GM10847 (cell line): ENCODE measurements around the gene VAMP8.
A peak's percentile ranks its signal among the peaks of the same experiment; 100 is the strongest.

ENCODE experiments used
- POLR2A ChIP-seq: IDR thresholded peaks from 2 replicates; pipeline ENCODE4 v1.6.1; 2011; ENCODE audit not compliant: insufficient read length; ENCODE audit errors: extremely low read depth

The VAMP8 gene

DNA sequence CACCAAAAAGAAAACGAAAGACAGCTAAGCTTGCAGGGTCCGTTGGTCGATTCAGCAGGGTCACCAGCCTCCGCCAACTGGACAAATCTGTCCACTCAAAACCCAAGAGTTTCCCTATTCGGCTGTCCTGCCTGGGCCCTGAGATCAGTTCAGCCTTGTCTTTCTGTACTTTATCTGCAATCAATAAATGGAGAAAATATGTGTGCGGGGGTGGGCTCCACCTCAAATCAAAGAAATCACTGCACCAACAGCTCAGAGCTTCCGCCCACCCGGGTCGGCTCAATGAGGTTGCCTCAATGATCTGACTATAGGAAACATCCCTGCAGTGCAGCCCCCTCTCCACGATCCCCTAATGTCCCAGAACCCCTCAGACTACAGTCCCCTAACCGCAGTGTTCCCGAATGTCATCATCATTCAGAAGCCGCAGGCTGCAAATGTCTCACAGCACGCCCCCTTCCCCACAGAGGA, 16.5 kb upstream of the VAMP8 start:
- no peak for TF ChIP-seq POLR2A

DNA sequence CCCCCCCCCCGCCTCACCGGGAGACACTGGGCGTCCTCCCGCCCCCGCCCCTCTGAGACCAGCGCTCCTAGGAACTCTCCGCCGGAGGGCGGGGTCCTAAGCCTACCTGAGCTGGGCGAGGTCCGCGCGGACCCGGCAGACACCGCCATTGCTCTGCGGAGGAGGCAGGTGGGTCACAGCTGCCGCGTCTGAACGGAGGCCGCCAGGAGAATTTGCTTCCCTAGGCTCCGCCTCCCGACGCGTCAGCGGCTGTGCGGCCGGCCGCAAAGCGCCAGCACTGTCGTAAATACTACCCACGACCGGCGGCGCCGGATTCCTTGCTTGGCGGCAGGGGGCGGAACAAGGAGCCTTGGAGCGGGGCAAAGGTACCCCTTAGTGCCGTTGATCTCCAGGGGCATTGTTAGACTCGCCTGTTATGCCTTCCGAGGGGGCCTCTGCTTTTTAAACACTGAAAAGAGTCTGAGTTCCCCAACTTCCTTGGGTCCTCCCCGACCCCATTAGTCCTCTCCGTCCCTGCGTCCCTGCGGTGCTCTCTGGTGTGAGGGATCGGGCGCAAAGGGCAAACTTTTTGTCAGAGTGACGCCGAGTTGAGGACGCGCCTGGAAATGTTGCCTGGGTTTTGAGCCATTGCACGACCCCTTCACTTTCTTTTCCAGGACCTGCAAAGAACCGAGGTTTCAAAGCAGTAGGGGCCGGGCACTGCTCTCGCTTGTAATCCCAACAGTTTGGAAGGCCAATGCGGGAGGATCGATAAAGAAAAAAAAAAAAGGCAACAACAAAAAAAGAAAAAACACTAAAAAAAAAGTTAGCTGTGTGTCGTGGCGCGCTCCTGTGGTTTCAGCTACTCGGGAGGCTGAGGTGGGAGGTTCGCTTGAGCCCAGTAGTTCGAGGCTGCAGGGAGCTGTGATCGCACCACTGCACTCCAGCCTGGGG, 15.8 kb upstream of the VAMP8 start, which contains the start of gene GGCX:
GGCX (minus strand) TSS at position 214 of the 933 bp plus-strand sequence; CDS start at position 149, 65 bp downstream.
- TF ChIP-seq POLR2A: peak; percentile 92

DNA sequence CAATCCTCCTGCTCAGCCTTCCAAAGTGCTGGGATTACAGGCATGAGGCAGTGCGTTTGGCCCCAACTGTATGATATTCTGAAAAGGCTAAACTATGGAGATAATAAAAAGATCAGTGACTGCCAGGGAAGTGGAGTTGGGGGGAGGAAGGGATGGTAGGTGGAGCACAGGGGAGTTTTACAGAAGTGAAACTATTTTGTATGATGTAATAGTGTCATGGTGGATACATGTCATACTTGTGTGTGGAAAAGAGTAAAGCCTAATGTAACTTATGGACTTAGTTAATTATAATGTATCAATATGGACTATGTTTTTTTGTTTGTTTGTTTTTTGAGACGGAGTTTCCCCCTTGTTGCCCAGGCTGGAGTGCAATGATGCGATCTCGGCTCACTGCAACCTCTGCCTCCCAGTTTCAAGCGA, 13.2 kb upstream of the VAMP8 start:
- no peak for TF ChIP-seq POLR2A

DNA sequence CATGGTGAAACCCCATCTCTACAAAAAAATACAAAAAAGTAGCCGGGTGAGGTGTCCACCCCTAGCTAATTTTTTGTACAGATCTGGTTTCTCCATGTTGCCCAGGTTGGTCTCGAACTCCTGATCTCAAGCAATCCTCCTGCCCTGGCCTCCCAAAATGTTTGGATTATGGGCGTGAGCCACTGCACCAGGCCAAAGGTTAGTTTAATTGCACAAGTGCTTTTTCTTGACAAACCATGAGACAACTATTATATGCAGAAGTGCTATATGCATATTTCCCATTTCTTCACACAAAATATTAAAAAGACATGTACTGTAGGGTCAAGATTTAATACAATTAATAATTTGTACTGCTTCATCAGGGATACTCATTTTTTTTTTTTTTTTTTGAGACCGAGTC, 11.1 kb upstream of the VAMP8 start:
- TF ChIP-seq POLR2A: no peak

DNA sequence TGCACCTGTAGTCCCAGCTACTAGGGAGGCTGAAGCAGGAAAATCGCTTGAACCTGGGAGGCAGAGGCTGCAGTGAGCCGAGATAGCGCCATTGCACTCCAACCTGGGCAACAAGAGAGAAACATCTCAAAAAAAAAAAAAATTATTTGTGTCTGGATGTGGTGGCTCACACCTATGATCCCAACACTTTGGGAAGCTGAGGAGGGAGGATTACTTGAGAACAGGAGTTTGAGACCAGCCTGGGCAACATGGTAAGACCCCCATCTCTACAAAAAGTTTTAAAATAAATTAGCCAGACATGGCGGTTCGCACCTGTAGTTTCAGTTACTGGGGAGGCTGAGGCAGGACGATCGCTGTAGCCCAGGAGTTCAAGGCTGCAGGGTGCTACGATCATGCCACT, 1.6 kb upstream of the VAMP8 start:
- TF ChIP-seq POLR2A: no peak

DNA sequence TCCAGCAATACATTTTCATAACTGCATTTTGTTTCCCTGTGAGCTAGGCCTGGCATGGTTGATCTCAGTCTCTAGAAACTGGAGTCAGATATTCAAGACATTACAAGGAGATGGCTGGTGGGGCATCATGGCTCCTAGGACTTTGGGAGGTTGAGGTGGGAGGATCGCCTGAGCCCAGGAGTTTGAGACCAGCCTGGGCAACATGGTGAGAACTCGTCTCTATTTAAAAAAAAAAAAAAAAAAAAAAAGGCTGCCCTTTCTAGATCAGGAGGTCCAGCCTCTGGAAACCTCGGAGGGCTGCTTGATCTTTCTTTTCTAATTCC, 362 bp upstream of the VAMP8 start:
- TF ChIP-seq POLR2A: no peak

DNA sequence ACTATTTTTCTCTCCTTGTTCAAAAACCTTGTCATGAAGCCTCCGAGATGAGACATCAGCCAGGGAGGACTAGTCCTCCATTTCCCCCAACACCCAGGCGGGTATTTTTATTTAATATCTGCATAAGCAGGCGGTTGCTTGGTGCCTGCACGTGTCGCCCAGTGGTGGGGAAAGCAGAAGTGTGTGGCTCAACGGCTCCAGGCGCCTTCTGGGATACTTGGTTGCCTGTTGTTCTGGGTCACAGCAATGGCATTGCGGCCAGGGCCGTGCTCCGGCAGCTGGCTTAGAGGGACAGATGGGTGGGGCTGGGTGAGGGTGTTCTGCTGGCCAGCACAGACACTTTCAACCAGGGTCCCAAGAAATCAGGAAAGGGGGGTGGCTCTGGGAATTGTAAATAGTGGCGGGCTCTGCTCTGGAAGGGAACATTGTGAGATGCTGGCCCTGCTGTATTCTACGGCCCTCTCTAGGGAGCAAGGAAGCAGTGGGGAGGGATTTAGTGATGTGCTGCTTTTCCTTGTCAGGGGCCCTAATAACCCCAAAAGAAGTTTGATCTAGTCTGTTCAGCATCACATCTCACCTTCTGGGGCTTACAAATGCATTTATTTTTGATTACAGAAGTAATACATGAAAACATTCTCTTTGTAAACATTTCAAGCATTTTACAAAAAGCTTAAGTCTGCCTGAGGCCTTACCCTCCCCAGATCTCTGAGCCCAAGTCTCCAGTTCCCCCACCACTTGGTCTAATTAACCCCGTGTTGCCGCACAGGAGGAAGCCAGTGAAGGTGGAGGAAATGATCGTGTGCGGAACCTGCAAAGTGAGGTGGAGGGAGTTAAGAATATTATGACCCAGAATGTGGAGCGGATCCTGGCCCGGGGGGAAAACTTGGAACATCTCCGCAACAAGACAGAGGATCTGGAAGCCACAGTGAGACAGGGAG, 1.1 kb downstream of the VAMP8 start:
- TF ChIP-seq POLR2A: no peak

DNA sequence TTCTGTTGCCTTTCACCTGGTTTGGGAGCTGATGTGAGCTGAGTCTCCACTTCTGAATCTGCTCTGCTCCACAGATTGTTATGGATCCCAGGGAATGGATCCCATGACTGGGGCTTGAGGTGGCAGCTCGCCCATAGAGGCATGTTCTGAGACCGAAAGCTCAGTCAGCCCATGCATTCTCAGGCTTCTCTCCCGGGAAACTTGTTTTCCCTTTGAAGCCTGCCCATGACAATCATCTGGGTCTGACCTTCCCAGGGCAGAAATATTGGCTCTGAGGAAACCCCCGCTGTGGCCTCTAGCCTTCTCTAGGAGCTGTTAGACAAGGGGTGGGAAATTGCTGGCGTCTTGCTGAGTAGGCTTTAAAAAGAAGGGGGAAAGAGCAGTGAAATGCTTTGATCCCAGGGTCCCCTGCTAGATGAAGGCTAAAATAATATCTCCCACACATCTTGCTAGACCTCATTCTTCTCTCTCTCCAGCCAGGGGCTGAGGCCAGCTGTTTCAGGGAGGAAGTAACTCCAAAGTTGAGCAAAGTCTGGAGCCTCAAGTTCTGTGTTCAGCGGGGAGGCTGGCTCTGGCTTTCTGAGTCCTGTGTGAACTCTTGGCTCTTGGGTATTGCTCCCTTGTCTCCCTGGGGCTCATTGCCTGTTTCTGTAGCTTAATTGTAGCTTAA, 2.0 kb downstream of the VAMP8 start:
- no peak for TF ChIP-seq POLR2A

DNA sequence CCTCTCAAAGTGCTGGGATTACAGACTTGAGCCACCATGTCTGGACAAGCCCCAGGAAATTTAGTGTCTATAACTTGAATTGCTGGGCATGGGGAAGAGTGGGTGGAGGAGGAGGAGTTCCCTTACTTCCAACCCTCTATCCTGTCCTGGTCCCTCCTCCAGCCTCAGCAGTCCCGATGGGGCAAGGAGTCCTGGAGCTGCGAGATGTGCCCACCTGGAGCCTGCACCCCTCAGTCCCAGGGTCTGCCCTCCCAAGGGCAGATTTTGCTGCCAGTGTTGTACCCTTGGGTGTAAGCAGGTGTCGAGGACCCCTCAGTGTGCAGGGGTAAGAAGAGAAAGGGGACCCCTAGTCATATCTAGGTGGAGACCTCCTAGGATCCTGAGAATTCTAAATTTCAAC, 2.8 kb downstream of the VAMP8 start:
- TF ChIP-seq POLR2A: no peak

DNA sequence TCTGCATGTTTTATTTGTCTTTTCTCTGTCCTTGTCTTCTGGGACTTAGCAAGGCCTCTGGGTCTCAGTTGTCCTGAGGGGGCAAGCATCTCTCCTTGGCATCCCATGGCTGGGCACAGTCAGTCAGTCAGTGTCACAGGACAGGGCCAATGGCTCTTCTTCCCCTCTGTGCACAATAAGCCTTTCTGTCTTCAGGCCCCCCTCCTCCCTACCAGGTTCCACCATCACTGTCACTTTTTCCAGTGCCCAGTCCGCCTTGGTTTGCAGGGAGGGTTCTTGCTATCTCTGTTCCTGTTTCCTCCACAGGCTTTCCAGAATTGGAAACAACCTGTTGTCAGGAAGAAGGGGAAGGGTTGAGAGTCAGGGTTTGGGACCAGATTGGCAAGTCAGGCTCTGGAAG, 5.1 kb downstream of the VAMP8 start:
- TF ChIP-seq POLR2A: no peak

DNA sequence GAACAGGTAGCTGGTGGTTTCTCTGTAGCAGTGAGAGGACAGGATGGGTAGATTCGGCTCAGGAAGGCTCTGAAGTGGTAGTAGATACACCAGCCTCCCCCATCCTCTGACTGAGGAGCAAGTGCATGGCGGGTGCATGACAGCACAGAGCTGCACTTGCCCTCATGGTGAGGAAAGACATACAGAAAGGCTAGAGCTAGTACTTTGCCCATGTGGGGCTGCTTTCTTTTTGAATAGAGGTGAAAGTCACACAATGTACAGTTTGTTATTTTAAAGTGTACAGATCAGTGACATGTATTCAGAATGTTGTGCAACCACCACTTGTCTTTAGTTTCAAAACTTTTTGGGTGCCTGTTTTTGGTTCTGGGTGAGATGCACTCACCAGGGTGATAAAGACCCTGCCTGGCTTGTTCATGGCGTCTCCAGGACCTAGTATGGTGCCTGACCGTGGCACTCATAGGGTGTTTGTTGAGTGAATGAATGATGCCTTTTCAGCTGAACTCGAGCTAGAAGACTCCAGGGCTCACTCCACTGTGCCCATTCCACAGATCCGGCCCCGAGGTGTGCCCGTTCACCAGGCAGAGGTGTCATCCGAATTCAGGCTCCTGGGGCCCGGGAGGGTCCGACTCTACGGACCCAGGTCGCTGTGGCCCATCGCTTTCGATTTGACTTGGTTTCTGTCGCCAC, 6.4 kb downstream of the VAMP8 start:
- no peak for TF ChIP-seq POLR2A

DNA sequence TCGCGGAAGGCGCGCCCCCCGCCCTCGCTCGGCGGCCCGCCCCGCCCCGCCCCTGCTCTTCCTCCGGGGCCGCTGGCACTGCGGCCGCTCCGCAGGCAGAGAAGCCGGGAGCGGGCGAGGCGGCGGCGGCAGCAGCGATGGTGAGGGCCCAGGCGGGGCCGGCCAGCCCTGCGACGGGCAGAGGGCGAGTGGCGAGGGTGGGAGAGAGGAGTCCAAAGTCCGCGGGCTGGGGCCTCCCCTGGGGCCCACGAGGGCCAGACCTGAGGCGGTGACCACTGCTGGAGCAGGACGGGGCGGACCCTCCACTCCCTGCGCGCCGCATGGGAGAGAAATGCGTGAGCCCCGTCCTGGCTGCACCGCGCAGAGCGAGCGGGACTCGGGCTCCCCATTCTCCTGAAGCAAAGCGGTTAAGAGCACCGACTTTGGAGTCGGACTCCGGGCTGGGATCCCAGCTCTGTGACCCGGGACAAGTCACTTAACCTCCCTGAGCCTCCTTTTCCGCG, 7.0 kb downstream of the VAMP8 start, which contains the start of gene VAMP5:
VAMP5 (plus strand) TSS at position 78 of the 503 bp plus-strand sequence; CDS start at position 138, 60 bp downstream.
- TF ChIP-seq POLR2A: peak; percentile 46

DNA sequence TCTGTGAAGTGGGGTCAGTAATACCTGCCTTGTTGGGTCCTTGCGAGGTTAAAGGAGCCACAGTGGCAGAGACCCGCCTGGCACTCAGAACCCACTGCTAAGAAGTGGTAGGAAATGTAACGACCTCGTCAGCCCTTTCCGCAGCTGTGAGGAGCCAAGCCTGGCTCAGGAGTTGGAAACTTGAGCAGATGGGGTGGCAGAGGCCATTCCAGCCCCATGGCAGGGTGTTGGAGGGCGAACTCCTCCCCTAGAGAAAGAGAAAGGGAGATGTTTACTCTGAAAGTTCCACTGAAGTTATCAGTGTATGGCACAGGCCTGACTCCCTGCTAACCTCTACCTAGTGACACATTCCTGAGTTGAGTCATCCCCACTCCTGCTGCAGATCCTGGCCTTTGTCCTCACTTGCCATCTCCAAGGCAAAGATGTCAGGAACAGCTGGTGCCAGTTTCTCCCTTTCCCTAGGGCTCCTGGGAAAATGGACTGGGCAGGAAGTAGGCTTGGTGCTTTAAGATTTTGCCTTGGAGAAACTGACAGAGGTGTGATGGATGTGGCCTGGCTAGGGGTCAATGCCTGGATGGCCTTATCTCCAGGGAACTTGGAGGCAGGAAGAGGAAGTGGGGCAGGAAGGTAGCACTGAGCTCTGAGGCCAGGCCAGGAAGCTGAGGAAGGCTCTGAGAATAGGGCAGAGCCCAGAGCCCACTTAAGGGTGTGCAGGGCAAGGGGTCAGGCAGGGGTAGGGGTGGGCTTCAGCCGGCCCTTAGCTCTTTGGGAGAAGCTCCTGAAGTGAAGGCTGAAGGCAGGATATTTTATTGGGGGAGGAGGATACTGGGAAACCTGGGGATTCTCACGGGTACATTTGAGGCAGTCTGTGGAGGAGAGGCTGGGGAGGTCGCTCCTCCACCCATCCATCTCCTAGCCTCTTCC, 7.7 kb downstream of the VAMP8 start:
- TF ChIP-seq POLR2A: no peak
